PC-9 (cell line): ENCODE measurements around the gene TMF1.

Experiments used
- EZH2 ChIP-seq: fragments of 200-600 bp; sonication (generic); IDR thresholded peaks from 2 replicates; pipeline ENCODE4 v1.8.0; 2017; ENCODE audit warnings: antibody characterized with exemption, low read depth
- TF ChIP-seq, protein P1 (sequence below): fragments of 200-600 bp; sonication (generic); conservative IDR thresholded peaks from 2 replicates; pipeline ENCODE4 v1.6.1; 2017; ENCODE audit warnings: mixed run types, antibody characterized with exemption, mild to moderate bottlenecking, moderate library complexity

DNA sequence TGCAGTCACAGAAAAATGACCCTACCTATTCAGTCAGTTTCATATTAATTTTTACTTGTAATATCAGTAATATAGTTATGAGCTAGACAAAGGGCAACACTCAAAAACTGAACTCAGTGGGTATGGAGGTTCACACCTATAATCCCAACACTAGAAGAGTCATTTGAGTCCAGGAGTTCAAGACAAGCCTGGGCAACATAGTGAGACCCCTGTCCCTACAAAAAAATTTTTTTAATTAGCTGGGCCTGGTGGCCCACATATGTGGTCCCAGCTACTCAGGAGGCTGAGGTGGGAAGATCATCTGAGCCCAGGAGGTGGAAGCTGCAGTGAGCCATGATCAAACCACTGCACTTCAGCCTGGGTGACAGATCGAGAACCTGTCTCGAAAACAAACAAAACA is 3.1 kb downstream of the TMF1 start:
- TF ChIP-seq, protein P1, sequence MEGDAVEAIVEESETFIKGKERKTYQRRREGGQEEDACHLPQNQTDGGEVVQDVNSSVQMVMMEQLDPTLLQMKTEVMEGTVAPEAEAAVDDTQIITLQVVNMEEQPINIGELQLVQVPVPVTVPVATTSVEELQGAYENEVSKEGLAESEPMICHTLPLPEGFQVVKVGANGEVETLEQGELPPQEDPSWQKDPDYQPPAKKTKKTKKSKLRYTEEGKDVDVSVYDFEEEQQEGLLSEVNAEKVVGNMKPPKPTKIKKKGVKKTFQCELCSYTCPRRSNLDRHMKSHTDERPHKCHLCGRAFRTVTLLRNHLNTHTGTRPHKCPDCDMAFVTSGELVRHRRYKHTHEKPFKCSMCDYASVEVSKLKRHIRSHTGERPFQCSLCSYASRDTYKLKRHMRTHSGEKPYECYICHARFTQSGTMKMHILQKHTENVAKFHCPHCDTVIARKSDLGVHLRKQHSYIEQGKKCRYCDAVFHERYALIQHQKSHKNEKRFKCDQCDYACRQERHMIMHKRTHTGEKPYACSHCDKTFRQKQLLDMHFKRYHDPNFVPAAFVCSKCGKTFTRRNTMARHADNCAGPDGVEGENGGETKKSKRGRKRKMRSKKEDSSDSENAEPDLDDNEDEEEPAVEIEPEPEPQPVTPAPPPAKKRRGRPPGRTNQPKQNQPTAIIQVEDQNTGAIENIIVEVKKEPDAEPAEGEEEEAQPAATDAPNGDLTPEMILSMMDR = no peak
- no peak for TF ChIP-seq EZH2
